ENCODE measurements around the gene TMEM38A. TPM values are rescaled to one million over a fixed set of nuclear protein-coding genes. Genes with fewer than 3 reads are reported as not detected.
"Not testable (repeated sequence)": the region's sequence is repeated elsewhere in the genome, so short reads cannot be mapped to it uniquely, and the experiment has no call there.

Gene TMEM38A
- total RNA-seq, 1 experiment from 2014 or later, result 20.1 TPM

GRCh38 chr19:16645140-16645539, 15.8 kb upstream of the TMEM38A start:
- Mint-ChIP-seq H3K4me1 (ENCODE audit: low read depth, unreplicated experiment) (no peaks in the 10 kb centered on the region), H3K27ac (ENCODE audit: unreplicated experiment) (no peak overlapping the region), H3K4me3 (ENCODE audit: low read depth, unreplicated experiment) (no peak overlapping the region), H3K27me3 (ENCODE audit: unreplicated experiment) (no peaks in the 10 kb centered on the region), H3K36me3 (ENCODE audit: insufficient read depth, unreplicated experiment) (peaks cover 21% of the 10 kb centered on the region), H3K9me3 (ENCODE audit: low read depth, unreplicated experiment) (no peaks in the 10 kb centered on the region)
- CTCF ChIA-PET, result interaction anchor here (0.7 to 0.8 kb wide), 2 partner anchors 274 to 1266 kb away, joined by 4 to 5 read pairs; no protein-coding TSS in a partner anchor
- intact Hi-C loops (cut with micrococcal nuclease; ENCODE audit: unreplicated experiment), result no loop called here
- no TSS peak for BruUV-seq (replicated peaks)
- no peak for TF ChIP-seq CTCF (IDR thresholded peaks at IDR 0.05; ENCODE audit: unreplicated experiment)
- no peak for DNase-seq

GRCh38 chr19:16649734-16650133, 11.2 kb upstream of the TMEM38A start:
- Mint-ChIP-seq H3K9me3 (ENCODE audit: low read depth, unreplicated experiment) (no peaks in the 10 kb centered on the region), H3K27ac (ENCODE audit: unreplicated experiment) (no peak overlapping the region), H3K36me3 (ENCODE audit: insufficient read depth, unreplicated experiment) (peaks cover 12% of the 10 kb centered on the region), H3K4me3 (ENCODE audit: low read depth, unreplicated experiment) (no peak overlapping the region), H3K4me1 (ENCODE audit: low read depth, unreplicated experiment) (no peaks in the 10 kb centered on the region), H3K27me3 (ENCODE audit: unreplicated experiment) (no peaks in the 10 kb centered on the region)
- DNase-seq, result no peak
- BruUV-seq (replicated peaks), result no TSS peak
- TF ChIP-seq CTCF (IDR thresholded peaks at IDR 0.05; ENCODE audit: unreplicated experiment), result no peak
- intact Hi-C loops (cut with micrococcal nuclease; ENCODE audit: unreplicated experiment), result no loop called here
- CTCF ChIA-PET, result interaction anchor here (0.7 kb wide), 1 partner anchor 1312 kb away, joined by 4 read pairs; no protein-coding TSS in a partner anchor

- Mint-ChIP-seq H3K4me1 (ENCODE audit: low read depth, unreplicated experiment) (no peaks in the 10 kb centered on the region), H3K9me3 (ENCODE audit: low read depth, unreplicated experiment) (no peaks in the 10 kb centered on the region), H3K27me3 (ENCODE audit: unreplicated experiment) (no peaks in the 10 kb centered on the region), H3K27ac (ENCODE audit: unreplicated experiment) (no peak overlapping the region), H3K36me3 (ENCODE audit: insufficient read depth, unreplicated experiment) (peaks cover 12% of the 10 kb centered on the region), H3K4me3 (ENCODE audit: low read depth, unreplicated experiment) (no peak overlapping the region)
- intact Hi-C loops (cut with micrococcal nuclease; ENCODE audit: unreplicated experiment), result no loop called here
- DNase-seq, result no peak
- BruUV-seq (replicated peaks), result no TSS peak
- CTCF ChIA-PET, result no interaction called here
- no peak for TF ChIP-seq CTCF (IDR thresholded peaks at IDR 0.05; ENCODE audit: unreplicated experiment)
Measured at GRCh38 chr19:16650821-16651220, 10.1 kb upstream of the TMEM38A start.

GRCh38 chr19:16651421-16652188, 9.3 kb upstream of the TMEM38A start:
- H3K9me3 Mint-ChIP-seq (ENCODE audit: low read depth, unreplicated experiment); H3K4me3 Mint-ChIP-seq (ENCODE audit: low read depth, unreplicated experiment); CTCF ChIA-PET; intact Hi-C loops (cut with micrococcal nuclease; ENCODE audit: unreplicated experiment); BruUV-seq (replicated peaks); H3K27me3 Mint-ChIP-seq (ENCODE audit: unreplicated experiment); H3K27ac Mint-ChIP-seq (ENCODE audit: unreplicated experiment); DNase-seq; H3K4me1 Mint-ChIP-seq (ENCODE audit: low read depth, unreplicated experiment): not testable (repeated sequence)
- peaks cover 16% of the 10 kb centered on the region for H3K36me3 Mint-ChIP-seq (ENCODE audit: insufficient read depth, unreplicated experiment)

- Mint-ChIP-seq H3K27me3 (ENCODE audit: unreplicated experiment) (no peaks in the 10 kb centered on the region), H3K36me3 (ENCODE audit: insufficient read depth, unreplicated experiment) (peaks cover 23% of the 10 kb centered on the region), H3K4me1 (ENCODE audit: low read depth, unreplicated experiment) (peaks cover 1% of the 10 kb centered on the region), H3K9me3 (ENCODE audit: low read depth, unreplicated experiment) (no peaks in the 10 kb centered on the region), H3K4me3 (ENCODE audit: low read depth, unreplicated experiment) (no peak overlapping the region), H3K27ac (ENCODE audit: unreplicated experiment) (no peak overlapping the region)
- no peak for TF ChIP-seq CTCF (IDR thresholded peaks at IDR 0.05; ENCODE audit: unreplicated experiment)
- BruUV-seq (replicated peaks), result no TSS peak
- CTCF ChIA-PET, result no interaction called here
- no peak for DNase-seq
- intact Hi-C loops (cut with micrococcal nuclease; ENCODE audit: unreplicated experiment), result no loop called here
Measured at GRCh38 chr19:16652854-16653253, 8.1 kb upstream of the TMEM38A start.
